ENCODE measurements around the gene LRRC74A.

LRRC74A gene

DNA sequence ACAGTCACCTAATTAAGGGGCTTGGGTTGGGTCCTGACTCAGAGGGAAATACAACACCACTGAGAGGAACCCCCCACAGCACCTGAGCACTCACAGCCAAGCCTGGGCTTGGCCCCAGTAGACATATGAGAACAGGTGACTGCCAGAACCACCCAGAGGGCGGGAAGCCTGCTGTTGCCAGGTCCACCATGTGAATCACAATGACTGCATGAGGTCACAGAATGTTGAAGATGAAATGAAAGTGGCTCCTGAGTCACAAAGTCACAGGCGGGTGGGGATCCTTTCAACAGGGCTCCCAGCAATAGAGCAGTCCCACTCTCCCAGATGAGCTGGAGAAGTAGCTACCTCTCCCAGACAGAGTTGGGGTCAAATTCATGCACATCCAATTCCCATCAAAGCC, at the start of gene LRRC74A:
TSS of gene LRRC74A (plus strand) at position 287 of the 400 bp plus-strand sequence. CDS start 290 bp downstream, outside the sequence.
- no peak for DNase-seq

DNA sequence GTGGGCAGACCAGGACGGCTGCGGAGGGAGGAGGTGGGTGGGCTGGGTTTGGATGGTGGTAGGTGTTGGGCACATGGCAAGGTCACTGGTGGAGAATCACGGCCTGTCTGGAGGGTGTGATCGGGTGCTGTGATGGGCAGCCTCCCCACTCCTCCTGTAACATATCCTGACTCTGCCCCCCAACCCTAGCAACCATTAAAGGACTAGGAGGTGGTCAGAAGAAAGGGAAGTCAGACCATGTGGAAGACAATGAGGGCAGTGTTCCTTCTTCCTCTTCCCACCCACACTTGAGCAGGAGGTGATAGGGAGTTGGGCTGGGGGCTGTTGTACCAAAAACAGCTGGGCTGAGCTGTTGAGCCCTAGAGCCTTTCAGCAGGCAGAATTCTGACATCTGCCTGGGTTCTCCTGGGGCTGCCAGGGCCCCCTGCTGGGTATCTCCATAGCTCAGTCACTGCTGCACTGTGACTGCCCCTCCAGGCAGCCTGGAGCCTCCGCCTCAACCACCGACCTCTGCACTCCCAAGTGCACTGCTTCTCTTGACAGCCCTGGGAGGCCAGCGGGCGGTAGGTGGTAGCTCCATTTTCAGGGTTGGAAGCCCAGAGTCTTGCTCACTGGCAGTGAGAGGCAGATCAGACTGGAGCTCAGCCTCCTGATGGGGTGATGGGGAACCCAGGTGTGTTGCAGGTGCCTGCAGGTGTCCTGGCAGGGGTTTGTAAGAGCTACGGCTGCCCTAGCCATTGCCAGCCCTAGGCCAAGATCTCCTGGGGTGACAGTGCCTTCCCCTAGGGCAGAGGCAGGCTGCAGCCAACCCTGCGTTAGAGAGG, 49.6 kb upstream of the LRRC74A start:
- DNase-seq = peak; percentile 52

DNA sequence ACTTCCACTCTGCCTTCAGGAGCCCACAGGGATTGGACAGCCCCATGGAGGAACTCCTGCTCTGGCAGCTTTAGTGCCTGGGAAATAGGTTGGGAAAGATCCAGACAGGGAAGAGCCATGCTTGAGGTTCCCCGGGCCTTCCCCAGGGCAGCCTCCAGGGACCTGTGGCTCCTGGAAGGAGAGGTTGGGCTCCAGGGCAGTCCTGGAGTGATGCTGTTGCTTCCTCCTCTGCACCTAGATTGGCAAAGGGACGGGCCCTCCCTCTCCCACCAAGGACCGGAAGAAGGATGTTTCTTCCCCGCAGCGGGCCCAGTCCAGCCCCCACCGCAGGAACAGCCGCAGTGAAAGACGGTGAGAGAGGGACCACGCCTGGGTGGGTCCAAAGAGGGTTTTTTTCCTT, 48.5 kb upstream of the LRRC74A start:
- DNase-seq = peak; percentile 43

DNA sequence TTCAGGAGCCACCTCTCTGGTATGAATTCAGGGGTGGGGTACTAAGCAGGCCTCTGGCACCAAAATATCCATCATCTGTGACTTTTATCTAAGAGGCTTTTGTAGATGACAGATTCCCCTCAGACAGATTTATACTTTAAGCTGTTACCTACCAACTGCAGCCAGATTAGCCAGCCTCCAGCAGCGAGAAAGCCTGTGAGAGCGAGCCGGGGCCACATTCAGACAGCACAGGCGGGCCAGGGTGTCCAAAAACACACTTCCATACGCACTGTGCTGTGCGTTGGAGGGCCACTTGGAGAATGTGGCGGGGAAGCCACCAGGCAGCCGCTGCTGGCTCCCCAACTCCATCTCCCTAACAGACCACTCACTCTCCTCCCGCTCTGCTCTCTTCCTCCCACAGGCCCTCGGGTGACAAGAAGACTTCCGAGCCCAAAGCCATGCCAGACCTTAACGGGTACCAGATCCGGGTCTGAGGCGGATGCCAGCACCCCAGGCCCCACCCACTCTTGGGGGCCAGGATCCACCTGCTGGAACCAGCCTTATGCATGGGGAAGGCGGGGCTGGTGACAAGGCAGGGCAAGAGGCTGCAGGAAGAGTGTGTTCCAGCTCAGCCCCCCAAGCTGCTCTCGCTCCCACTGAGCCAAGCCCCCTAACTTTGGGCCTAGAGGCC, 47.5 kb upstream of the LRRC74A start:
- DNase-seq = peak; percentile 54

DNA sequence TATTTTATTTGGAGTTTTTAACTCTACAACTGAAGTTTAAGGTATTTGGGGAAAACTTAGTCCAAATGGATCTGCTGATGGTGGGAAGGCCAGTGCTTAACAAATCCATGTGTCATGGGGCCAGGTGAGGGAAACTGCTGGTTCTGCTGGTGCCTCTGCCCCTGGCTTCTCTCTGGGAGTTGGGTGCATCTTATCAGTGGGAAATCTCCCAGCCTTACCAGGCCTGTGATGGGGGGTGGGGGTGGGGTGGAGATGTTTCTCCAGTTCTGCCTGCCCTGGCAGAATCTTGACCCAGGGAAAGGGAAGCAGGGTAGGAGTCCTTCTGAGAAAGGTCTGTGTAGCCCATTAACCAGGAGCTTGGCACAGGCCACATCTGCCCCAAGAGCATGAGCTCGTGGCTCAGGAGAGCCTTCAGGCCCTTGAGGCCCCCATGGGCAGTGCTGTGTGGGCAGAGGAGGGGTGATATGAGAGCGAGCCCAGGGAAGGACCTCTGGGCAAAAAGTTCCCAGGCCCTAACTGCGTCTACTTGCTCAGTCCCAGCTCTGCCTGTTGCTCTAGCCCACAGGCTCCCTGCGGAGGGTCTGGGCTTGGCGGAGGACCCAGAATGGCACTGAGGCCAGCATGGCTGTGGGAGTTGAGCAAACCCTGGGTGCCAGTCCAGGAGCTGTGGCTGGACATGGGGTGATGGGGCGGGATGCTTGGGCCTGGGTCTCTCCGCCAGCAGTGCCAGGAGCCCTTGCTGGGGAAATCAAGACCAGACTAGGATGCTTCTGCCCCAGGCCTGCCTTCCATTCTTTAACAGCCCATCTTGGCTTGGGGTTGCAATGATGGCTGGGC, 46.8 kb upstream of the LRRC74A start:
- DNase-seq = peak; percentile 33

DNA sequence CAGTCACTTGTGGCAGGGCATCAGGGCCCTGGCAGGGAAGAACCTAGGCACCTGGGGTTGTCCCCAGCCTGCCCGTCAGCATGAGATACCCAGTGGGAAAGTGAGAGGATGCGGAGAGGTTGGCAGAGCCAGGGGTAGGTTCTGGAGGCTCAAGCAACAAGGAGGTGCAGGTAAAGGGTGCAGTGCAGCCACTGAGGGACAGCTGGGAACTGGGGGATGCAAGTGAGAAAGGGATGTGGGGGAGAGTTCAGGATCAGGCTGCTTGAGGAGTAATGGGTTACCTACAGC, 46.2 kb upstream of the LRRC74A start:
- peak; percentile 46 for DNase-seq

DNA sequence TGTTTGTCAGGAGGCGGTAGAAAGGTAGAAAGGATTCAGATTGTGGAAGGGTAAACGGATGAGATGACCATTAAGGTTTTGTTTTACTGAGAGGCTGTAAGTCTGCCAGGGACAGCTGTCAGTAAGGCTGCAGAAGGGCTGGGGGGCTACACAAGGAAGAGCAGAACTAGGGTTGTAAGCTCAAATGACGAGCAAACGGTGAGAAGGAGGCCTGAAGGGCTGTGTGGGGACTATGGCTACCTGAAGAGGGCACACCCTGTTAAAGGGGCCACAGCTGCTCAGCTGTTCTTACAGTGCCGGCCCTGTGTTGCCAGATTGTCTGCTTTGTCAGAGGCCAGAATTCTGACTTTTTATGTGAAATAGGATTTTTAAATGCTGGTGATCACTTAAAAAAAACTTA, 45.8 kb upstream of the LRRC74A start:
- peak; percentile 50 for DNase-seq

DNA sequence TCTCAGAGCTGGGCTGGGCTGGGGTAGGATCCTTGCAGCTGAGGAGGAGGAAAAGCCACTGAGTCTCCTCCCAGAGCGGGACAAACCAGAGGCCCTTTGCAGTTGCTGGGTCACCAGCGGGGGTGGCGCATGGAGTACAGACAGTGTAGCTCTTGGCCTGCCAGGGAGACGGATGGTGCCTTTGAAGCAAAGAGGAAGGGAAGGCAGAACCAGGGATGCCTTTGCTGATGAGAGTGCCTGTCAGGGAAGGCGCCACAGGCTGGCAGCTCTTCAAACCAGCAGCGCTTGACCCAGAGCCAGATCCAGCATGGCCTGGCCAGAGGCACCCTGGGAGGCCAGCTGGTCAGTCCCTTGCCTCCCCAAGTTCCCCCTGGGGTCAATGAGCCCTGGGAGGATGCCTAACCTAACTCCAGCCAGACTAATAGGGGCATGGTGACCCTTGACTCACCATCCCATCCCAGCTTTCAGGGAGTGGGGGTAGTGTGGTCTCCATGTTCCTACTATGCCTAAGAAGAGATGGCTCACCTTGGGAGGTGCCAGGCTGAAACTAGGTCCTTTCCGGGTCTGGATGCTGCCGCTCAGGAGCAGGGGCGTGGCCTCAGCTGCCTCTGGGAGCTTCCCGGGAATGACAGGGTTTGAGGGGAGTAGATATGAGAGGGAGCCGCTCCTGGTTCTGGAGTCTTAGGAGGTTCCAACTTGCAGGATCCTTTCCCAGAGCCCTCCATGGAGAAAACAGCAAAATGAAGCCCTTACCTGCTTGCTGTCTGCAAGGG, 45.1 kb upstream of the LRRC74A start:
- peak; percentile 49 for DNase-seq

DNA sequence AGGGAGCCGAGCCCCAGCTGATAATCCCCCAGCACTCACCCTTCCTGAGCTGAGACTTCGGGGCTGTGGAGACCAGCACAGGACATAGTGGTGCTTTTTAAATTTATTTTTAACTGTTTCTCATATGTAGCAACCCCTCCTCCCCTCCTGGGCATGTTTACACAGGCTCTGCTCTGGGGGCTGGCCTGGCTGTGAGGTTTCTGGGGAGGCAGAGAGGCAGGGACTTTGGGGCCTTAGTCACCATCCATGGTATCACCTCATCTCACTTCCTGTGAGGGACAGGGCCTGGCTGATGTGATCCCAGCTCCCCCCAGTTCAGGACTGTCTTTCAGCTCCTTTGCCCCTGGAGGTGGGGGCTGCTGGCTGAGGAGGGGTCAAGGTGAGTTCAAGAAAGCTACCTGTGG, 44.6 kb upstream of the LRRC74A start:
- DNase-seq = peak; percentile 49

DNA sequence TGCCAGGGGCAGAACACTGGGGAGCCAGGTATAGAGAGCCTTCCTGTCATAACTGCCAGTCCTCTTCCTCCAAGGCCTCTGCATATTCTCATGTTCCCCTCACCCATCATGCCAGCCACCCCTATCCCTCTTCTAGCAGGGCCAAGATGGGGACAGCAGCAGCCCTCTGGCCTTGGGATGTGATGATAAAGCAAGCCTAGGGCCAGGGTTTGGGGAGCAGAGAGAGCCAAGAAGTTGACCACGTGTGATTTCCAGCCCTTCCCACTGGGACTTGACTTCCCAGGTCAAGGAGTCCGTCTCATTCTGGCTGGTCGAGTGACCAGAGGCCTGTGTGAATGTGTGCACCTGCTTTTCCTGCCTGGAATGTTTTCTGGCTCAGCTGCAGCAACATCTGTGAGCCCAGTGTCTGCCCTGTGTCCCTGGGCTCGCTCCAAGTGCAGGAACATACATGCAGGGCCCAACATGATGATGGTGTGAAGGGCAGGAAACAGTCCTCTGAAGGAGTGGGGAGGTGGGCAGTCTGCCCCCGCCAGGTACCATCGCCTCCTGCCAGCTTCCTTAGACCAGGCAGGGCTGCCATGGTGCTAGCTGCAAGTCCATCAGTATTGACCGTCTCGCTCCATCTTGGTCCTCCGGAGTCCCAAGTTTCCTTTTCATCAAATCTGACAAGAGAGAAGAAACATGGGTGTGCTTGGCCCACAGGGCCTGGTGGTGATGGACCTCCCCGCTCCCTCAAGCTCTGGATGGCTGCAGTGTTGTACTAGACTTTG, 43.9 kb upstream of the LRRC74A start:
- peak; percentile 49 for DNase-seq

DNA sequence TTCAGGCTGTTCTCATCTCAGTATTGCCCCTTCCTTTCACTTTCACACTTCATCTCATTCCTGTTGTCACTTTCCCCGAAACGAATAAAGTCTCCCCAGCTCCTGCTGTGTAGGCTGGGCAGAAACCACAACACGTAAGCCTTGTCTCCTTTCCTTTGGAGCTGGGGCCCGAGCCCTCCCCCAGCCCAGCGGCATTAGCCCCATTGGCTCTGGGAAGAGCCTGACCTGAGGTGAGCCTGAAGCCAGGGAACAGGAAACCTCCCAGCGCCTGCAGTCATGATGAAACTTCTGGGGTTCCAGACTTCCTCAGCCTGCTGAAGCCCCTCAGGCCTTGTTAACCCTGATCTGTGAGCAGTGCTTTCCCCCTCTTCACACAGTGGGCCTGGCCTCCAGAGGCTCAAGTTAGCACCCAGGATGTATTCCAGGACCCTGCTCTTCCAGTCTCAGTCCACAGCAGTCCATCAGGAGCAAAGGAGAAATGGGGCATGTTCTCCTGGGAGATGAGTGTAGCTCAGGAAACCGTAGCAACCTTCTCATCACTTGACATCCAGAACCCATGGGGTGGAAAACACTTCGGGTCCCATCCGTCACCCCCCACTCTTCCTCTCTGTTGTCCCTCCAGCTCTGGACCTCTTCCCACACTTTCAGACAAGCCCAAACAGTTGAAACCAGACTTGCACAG, 43.2 kb upstream of the LRRC74A start:
- peak; percentile 59 for DNase-seq

DNA sequence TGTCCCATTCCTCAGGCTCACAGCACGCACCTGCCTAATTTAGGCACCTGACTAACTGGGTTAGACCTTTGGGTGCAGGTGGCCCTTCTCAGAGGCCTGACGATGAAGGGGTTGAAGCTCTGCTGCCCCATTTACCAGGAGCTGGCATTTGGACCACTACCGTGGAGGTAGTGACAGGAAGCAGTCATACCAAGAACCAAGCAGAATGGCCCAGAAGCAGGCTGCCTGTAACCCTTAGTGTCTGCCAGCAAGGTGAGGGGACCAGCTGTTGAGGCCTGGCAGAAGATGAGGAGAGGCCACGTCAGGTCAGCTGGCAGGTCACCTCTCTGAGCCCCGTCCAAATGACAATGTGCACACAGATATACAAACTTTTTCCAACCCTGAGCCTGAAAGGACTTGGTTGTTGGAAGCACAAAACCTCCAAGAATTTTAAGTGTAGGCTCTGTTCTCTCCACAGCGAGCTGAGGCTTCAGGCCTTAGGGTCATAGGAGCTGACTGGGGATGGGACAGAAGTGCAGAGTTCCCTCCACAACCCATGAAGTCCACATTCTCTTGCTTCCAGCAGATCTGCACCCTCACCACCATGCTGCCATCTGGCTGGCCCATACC, 41.8 kb upstream of the LRRC74A start:
- peak; percentile 43 for DNase-seq

DNA sequence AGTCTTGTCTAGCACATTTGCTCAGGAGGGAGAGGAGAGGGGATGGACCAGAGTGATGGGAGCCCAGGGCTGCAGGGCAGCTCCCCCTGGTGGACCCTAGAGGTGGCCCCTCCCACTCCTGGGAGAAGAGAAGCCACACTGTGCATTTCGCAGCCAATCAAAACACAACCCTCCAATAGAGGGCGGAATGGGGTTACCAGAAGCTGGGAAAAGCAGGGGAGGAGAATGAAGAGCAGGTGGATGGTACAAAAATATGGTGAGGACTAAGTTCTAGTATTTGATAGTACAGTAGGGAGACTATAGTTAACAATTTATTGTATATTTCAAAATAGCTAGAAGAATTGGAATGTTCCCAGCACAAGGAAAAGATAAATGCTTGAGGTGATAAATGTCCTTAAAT, 41.3 kb upstream of the LRRC74A start:
- DNase-seq = peak; percentile 74

DNA sequence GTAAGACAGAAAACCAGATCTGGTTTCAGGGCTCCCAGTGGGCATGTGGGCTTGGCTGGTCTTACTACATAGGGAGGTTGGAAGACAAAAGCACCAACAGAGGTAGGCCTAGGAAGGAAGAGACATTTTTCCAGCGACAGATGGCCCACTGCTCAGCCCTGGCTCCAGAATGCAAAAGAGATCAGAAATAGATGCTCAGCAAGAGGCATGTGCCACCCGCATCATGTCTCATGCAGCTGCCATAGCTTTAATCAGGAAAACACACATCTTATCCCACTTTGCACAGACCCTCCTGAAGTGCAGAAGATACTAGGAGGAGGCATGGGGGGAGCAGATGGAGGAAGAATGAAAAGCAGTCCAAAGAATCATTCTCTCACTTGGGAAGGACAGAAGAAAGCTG, 39.6 kb upstream of the LRRC74A start:
- DNase-seq = no peak

DNA sequence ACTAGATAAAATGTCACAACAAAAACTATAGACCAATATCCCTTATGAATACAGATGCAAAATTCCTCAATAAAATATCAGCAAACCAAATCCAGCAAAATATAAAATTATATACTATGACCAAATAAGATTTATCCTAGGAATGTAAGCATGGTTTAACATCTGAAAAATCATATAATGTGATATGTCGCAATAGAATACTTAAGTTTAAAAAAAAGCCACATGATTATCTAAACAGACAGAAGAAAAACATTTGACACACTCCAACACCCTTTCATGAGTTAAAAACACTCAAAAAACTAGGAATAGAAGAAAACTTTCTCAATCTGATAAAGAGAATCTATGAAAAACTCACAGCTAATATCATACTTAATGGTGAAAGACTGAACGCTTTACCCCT, 33.8 kb upstream of the LRRC74A start:
- no peak for DNase-seq

DNA sequence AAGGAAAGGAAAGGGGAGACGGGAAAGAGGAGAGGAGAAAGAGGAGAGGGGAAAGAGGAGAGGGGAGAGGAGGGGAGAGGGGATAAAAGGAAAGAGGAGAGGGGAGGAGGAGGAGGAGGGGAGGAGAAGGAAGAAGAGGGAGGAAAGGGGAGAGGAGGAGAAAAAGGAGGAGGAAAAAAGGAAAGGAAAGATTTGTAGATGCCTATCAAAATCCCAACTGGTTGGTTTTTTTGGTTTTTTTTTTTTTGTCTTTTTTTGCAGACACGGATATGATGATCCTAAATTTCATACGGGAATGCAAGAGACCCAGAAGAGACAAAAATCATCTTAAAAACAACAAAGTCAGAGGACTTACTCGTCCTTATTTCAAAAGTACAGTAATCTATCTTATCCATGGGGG, 32.9 kb upstream of the LRRC74A start:
- no peak for DNase-seq

DNA sequence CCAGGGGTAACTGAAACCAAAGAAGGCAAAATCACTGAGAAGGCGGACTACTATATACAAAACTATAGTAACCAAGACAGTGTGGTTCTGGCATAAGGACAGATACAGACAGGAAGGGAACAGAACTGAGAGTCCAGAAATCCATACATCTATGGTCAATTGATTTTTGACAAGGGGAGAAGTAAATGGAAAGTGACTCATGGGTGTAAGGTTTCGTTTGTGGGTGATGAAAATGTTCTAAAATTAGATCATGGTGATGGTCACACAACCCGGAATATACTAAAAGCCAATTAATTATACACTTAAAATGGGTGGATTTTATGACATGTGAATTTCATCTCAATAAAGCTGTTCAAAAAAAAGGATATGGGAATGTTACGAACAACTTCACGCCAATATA, 32.3 kb upstream of the LRRC74A start:
- DNase-seq = no peak

DNA sequence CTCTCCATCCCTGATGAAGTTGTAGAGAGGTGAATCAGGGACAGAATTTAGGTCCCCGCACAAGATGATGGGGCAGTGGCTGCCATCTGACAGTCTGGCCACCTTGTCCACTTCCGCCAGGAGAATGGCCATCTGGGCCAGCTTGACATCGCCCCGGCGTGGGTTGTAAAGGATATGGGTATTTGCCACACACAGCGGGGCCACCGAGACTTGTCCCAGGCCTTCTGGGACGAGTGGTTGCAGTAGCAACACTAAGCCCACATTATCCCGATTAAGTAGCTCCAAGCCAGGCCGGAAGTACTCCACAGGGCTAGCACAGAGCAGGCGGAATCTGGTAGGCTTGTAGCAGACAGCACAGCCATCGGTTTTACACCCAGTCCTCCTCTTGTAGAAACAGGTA, 19.8 kb upstream of the LRRC74A start:
- no peak for DNase-seq

DNA sequence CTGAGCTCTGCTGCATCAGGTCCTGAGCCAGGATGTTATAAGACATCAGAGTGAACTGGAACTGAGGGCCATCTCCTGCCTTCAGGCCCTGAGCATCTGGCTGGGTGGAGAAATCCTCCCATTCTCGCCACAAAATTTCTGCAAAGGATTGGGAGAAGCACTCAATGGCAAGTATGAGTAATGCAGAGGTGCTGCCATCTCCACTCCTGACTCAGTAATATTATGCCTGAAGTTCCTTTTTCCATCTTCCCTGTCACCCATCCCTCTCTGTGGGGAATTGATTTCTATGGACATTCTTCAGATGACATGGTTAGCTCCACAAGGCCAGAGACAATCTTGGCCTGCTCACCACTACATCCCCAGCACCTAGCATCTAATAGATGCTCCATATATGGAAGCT, 18.2 kb upstream of the LRRC74A start:
- DNase-seq = no peak

DNA sequence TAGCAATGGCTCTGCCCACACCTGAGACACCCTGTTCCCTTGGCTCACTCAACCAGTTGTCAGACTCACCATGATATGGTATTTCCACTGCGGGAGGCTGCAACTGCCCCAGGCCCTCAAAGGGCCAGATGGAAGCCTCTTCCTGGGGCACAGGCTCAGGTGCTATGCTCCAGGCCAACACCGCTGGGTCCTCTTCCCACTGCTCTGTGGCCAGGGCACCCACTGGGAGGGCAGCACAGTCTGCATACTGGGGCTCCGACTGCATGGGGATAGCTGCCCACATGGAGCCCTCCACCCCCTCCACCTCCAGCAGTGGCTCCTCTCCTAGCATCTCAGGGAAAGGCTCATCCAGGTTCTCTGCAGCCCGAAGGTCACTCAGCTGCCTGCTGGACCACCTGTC, 17.2 kb upstream of the LRRC74A start:
- DNase-seq = no peak

DNA sequence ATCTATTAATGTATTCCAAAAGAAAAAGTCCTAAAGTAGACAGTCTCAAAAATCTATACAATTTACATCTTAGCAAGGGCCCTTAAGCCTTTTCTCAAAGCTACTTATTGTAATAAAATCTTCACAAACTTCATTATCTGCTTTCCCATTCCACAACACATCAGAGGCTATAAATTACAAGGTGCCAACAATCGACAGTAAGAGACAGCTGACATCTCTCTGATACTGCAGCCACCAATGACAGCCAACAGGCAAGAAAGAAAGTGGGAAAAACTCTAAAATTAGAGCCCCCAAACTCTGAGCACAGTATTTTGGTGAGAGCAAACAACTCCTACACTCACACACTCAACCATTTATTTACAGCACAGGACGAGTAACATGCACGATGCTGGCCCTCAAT, 15.7 kb upstream of the LRRC74A start:
- DNase-seq = no peak
